ENCODE measurements around the gene ADAM17.

Gene ADAM17

DNA sequence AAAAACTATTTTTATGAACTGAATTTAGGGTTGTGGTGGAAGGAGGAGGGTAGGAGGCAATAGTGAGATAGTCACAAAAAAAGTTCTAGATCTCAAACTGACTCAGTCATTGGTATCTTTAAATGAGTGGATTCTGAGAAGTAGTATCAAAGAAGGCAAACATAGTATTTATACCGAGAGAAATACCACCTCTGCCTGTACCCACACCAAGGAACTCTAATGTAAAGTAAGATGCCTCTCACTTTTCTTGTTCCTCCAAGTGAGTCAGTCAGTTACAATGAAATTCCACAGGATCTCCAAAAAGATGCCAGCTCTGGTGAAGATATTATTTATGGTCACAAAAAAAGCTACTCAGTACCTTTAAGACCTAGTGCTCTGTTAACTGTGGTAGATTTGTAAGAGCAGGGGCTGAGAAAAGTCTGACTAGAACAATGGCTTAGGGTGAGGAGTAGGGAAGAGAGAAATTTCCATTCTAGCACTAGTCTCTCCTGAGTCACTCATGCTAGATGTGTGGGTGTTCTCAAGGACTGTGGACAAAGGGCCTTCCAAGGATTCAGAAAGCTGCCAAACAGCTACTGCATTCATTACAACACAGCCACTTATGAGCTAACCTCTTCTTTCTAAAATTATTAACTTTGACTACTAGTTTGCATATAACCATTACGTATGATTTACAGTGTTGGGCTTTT lies 38.9 kb upstream of the ADAM17 start:
- Histone ChIP-seq H3K4me3 (ENCODE audit: low read length, poor library complexity, severe bottlenecking) (no peak overlapping the region), H2AFZ (ENCODE audit: low read length) (no peak overlapping the region), H3K4me1 (ENCODE audit: insufficient read depth, low read length, poor library complexity, severe bottlenecking) (no peaks in the 10 kb centered on the region), H3K9ac (ENCODE audit: low read depth, low read length, poor library complexity, severe bottlenecking) (no peak overlapping the region), H3K36me3 (ENCODE audit: insufficient read depth, low read length) (peaks cover 56% of the 10 kb centered on the region), H3K79me2 (ENCODE audit: insufficient read depth, low read length) (peaks cover 99% of the 10 kb centered on the region), H3K27me3 (ENCODE audit: insufficient read depth, low read length, poor library complexity, severe bottlenecking) (no peaks in the 10 kb centered on the region), H4K20me1 (ENCODE audit: insufficient read depth, low read length, poor library complexity, severe bottlenecking) (peaks cover 89% of the 10 kb centered on the region), H3K9me2 (replicated peaks; ENCODE audit: low read depth, low read length) (no peaks in the 10 kb centered on the region), H3K4me2 (ENCODE audit: low read depth, low read length, poor library complexity, severe bottlenecking) (no peak overlapping the region), H3F3A (ENCODE audit: low read depth) (no peaks in the 10 kb centered on the region), H3K9me3 (ENCODE audit: insufficient read depth, low read depth, low read length) (peaks cover 8% of the 10 kb centered on the region; the same call in 1 of the 2 replicates)
- TF ChIP-seq EZH2phosphoT487 (IDR thresholded peaks at IDR 0.05; ENCODE audit: borderline replicate concordance), result no peak
- TF ChIP-seq, protein P1, sequence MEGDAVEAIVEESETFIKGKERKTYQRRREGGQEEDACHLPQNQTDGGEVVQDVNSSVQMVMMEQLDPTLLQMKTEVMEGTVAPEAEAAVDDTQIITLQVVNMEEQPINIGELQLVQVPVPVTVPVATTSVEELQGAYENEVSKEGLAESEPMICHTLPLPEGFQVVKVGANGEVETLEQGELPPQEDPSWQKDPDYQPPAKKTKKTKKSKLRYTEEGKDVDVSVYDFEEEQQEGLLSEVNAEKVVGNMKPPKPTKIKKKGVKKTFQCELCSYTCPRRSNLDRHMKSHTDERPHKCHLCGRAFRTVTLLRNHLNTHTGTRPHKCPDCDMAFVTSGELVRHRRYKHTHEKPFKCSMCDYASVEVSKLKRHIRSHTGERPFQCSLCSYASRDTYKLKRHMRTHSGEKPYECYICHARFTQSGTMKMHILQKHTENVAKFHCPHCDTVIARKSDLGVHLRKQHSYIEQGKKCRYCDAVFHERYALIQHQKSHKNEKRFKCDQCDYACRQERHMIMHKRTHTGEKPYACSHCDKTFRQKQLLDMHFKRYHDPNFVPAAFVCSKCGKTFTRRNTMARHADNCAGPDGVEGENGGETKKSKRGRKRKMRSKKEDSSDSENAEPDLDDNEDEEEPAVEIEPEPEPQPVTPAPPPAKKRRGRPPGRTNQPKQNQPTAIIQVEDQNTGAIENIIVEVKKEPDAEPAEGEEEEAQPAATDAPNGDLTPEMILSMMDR (conservative IDR thresholded peaks at IDR 0.05; ENCODE audit: low read length), result no peak

DNA sequence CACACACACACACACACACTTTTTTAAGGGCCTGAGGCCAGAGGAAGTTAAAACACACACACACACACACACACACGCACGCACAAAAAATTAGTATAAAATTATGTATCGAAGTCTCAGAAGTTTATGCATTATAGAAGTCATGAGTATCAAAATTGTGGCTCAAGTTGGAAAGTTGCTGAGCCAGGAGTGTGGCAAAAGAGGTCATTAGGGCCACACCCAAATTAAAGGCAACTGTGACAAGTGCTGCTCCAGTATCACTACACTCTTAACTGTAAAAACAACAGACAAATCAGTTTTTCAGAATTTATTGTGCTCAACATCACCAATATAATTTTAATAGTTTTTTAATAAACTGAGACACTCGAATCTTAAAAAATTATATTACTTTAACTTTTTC lies 38.3 kb upstream of the ADAM17 start:
- TF ChIP-seq, protein P1 (conservative IDR thresholded peaks at IDR 0.05; ENCODE audit: low read length), result no peak
- TF ChIP-seq EZH2phosphoT487 (IDR thresholded peaks at IDR 0.05; ENCODE audit: borderline replicate concordance), result no peak
- no peaks in the 10 kb centered on the region for H3K4me1 ChIP-seq (ENCODE audit: insufficient read depth, low read length, poor library complexity, severe bottlenecking)
- H3F3A ChIP-seq (ENCODE audit: low read depth), result no peaks in the 10 kb centered on the region
- no peaks in the 10 kb centered on the region for H3K27me3 ChIP-seq (ENCODE audit: insufficient read depth, low read length, poor library complexity, severe bottlenecking)
- H3K36me3 ChIP-seq (ENCODE audit: insufficient read depth, low read length), result peaks cover 56% of the 10 kb centered on the region
- peaks cover 2% of the 10 kb centered on the region; the same call in 1 of the 2 replicates for H3K9me3 ChIP-seq (ENCODE audit: insufficient read depth, low read depth, low read length)
- no peaks in the 10 kb centered on the region for H3K9me2 ChIP-seq (replicated peaks; ENCODE audit: low read depth, low read length)
- no peak overlapping the region for H3K4me3 ChIP-seq (ENCODE audit: low read length, poor library complexity, severe bottlenecking)
- H2AFZ ChIP-seq (ENCODE audit: low read length), result no peak overlapping the region
- no peak overlapping the region for H3K9ac ChIP-seq (ENCODE audit: low read depth, low read length, poor library complexity, severe bottlenecking)
- H3K79me2 ChIP-seq (ENCODE audit: insufficient read depth, low read length), result peaks cover 98% of the 10 kb centered on the region
- H4K20me1 ChIP-seq (ENCODE audit: insufficient read depth, low read length, poor library complexity, severe bottlenecking), result peaks cover 89% of the 10 kb centered on the region
- H3K4me2 ChIP-seq (ENCODE audit: low read depth, low read length, poor library complexity, severe bottlenecking), result no peak overlapping the region

DNA sequence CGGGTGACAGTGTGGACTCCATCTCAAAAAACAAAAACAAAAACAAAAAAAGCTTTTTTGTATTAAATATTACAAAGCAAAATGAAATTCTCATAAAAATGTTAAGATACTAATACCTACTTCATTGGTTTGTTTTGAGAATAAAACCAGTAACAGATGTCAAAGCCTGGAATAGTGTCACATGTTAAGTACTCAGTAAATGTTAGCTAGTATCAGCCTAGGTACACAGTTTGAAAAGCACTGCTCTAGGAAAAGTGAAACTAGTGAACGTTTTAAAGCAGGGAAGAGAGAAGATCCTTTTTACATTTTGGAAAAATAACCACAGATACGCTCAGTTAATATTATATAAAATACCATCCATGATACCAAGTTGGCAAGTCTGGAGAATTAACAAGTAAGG lies 37.1 kb upstream of the ADAM17 start:
- H3K4me1 ChIP-seq (ENCODE audit: insufficient read depth, low read length, poor library complexity, severe bottlenecking), result no peaks in the 10 kb centered on the region
- no peak overlapping the region for H3K4me2 ChIP-seq (ENCODE audit: low read depth, low read length, poor library complexity, severe bottlenecking)
- no peaks in the 10 kb centered on the region for H3K9me3 ChIP-seq (ENCODE audit: insufficient read depth, low read depth, low read length)

More for the DNA sequence above, 37.1 kb upstream of the ADAM17 start:
- Histone ChIP-seq H3K9ac (ENCODE audit: low read depth, low read length, poor library complexity, severe bottlenecking) (no peak overlapping the region), H3K27me3 (ENCODE audit: insufficient read depth, low read length, poor library complexity, severe bottlenecking) (no peaks in the 10 kb centered on the region), H2AFZ (ENCODE audit: low read length) (no peak overlapping the region), H3K9me2 (replicated peaks; ENCODE audit: low read depth, low read length) (no peaks in the 10 kb centered on the region), H3K79me2 (ENCODE audit: insufficient read depth, low read length) (peaks cover 97% of the 10 kb centered on the region), H3K4me3 (ENCODE audit: low read length, poor library complexity, severe bottlenecking) (no peak overlapping the region), H3K36me3 (ENCODE audit: insufficient read depth, low read length) (peaks cover 59% of the 10 kb centered on the region), H4K20me1 (ENCODE audit: insufficient read depth, low read length, poor library complexity, severe bottlenecking) (peaks cover 86% of the 10 kb centered on the region), H3F3A (ENCODE audit: low read depth) (no peaks in the 10 kb centered on the region)
- TF ChIP-seq, protein P1 (conservative IDR thresholded peaks at IDR 0.05; ENCODE audit: low read length), result no peak
- TF ChIP-seq EZH2phosphoT487 (IDR thresholded peaks at IDR 0.05; ENCODE audit: borderline replicate concordance), result no peak

All from Loucy (cell line).